B cell (primary cell): ENCODE measurements around the gene ADIG. TPM values are rescaled to one million over a fixed set of nuclear protein-coding genes. Genes with fewer than 3 reads are reported as not detected.

Experiments
- ATAC-seq: fragments of 200-7000 bp; cut with Tn5 transposase; one replicate; pipeline ENCODE4 v1.10.0; 2021; ENCODE audit warnings: low read depth, mild to moderate bottlenecking, moderate number of reproducible peaks, moderate library complexity
- CTCF ChIA-PET: fragments of 350-600 bp; sonication (Branson Sonifier 250); formaldehyde crosslinking; loops from one replicate; lab custom pipeline; 2021; ENCODE audit warnings: antibody characterized with exemption, inconsistent platforms; lab: Charles Lee
- POLR2A ChIA-PET: fragments of 350-600 bp; sonication (Branson Sonifier 250); formaldehyde crosslinking; loops from one replicate; lab custom pipeline; 2021; ENCODE audit warnings: antibody characterized with exemption; lab: Charles Lee
- DNase-seq: peaks from one replicate; pipeline ENCODE4 v3.0.0; 2013
- H2AFZ ChIP-seq: 2 replicates; pipeline ENCODE4 v1.6.1; 2012; ENCODE audit warnings: mild to moderate bottlenecking, low read depth, low read length; ENCODE audit not compliant: insufficient read depth, poor library complexity, severe bottlenecking
- H3K27ac ChIP-seq, 2 donors: 1 replicate in 1 of 2; 2 replicates in 1 of 2; pipeline ENCODE4 v1.5.1; 2012 to 2013; ENCODE audit warnings: low read length in 2 of 2, mild to moderate bottlenecking in 2 of 2, moderate library complexity in 1 of 2
- H3K27me3 ChIP-seq, 4 experiments: fragments of 200-600 bp in 1 of 4; sonication (generic) in 1 of 4; replicated peaks in 1 of 4; 1 replicate in 2 of 4; 2 replicates in 2 of 4; pipeline versions ENCODE4 v1.6.1 to v1.7.0; 2013 to 2016; ENCODE audit warnings: low read length in 3 of 4, mild to moderate bottlenecking in 2 of 4, mixed read lengths in 1 of 4, moderate library complexity in 1 of 4; ENCODE audit not compliant: insufficient read depth in 4 of 4, control insufficient read depth in 3 of 4; ENCODE audit errors: control extremely low read depth in 1 of 4
- H3K36me3 ChIP-seq, 2 experiments: replicated peaks in 1 of 2; 1 replicate in 1 of 2; 2 replicates in 1 of 2; pipeline versions ENCODE4 v1.6.1 to v1.7.1; 2013; ENCODE audit warnings: low read length in 1 of 2; ENCODE audit not compliant: insufficient read depth in 2 of 2, control insufficient read depth in 1 of 2; ENCODE audit errors: control extremely low read depth in 1 of 2, extremely low read depth in 1 of 2
- H3K4me1 ChIP-seq, 2 donors: fragments of 200-600 bp in 1 of 2; sonication (generic) in 1 of 2; 1 replicate in 1 of 2; 2 replicates in 1 of 2; pipeline versions ENCODE4 v1.5.1 to v1.6.1; 2013 to 2017; ENCODE audit warnings: low read length in 2 of 2; ENCODE audit not compliant: control insufficient read depth in 2 of 2, insufficient read depth in 2 of 2
- H3K4me2 ChIP-seq: replicated peaks from 2 replicates; pipeline ENCODE3; 2012; ENCODE audit warnings: mild to moderate bottlenecking, low read depth, low read length; ENCODE audit not compliant: poor library complexity, severe bottlenecking
- H3K4me3 ChIP-seq, 5 experiments: fragments of 200-600 bp in 1 of 5; sonication (generic) in 1 of 5; 1 replicate in 3 of 5; 2 replicates in 2 of 5; pipeline versions ENCODE4 v1.5.1 to v1.7.0; 2011 to 2016; ENCODE audit warnings: low read length in 4 of 5, mild to moderate bottlenecking in 4 of 5, low read depth in 2 of 5, control low read depth in 1 of 5, moderate library complexity in 1 of 5; ENCODE audit not compliant: insufficient read depth in 1 of 5; ENCODE audit errors: control extremely low read depth in 1 of 5, extremely low read depth in 1 of 5
- H3K79me2 ChIP-seq: fragments of 200-600 bp; sonication (generic); one replicate; pipeline ENCODE4 v1.6.0; 2016; ENCODE audit warnings: low read length; ENCODE audit not compliant: control insufficient read depth, insufficient read depth
- H3K9ac ChIP-seq: fragments of 200-600 bp; sonication (generic); 2 replicates; pipeline ENCODE4 v1.6.1; 2017; ENCODE audit warnings: mild to moderate bottlenecking, low read length, moderate library complexity
- H3K9me3 ChIP-seq, 3 donors: one replicate each; pipeline versions ENCODE4 v1.6.1 to v1.7.1; 2013; ENCODE audit warnings: low read length in 2 of 3; ENCODE audit not compliant: control insufficient read depth in 2 of 3, insufficient read depth in 1 of 3; ENCODE audit errors: control extremely low read depth in 1 of 3
- H4K20me1 ChIP-seq: 2 replicates; pipeline ENCODE4 v1.6.0; 2012; ENCODE audit warnings: mild to moderate bottlenecking, low read length; ENCODE audit not compliant: insufficient read depth, control insufficient read depth, poor library complexity, severe bottlenecking
- H3K27ac Mint-ChIP-seq: one replicate; pipeline ENCODE4 v1.8.0; 2021; ENCODE audit warnings: mixed read lengths
- H3K27me3 Mint-ChIP-seq: one replicate; pipeline ENCODE4 v1.8.0; 2021; ENCODE audit warnings: mixed read lengths
- H3K4me1 Mint-ChIP-seq: one replicate; pipeline ENCODE4 v1.8.0; 2021; ENCODE audit warnings: mixed read lengths
- H3K4me3 Mint-ChIP-seq: one replicate; pipeline ENCODE4 v1.8.0; 2021; ENCODE audit warnings: mixed read lengths
- H3K9me3 Mint-ChIP-seq: one replicate; pipeline ENCODE4 v1.8.0; 2022; ENCODE audit warnings: mixed read lengths; ENCODE audit not compliant: insufficient read depth
- CTCF ChIP-seq: fragments of 200-600 bp; IDR thresholded peaks from one replicate; pipeline ENCODE4 v1.8.0; 2022; ENCODE audit warnings: antibody characterized with exemption, mild to moderate bottlenecking
- EZH2 ChIP-seq: IDR thresholded peaks from 2 replicates; pipeline ENCODE4 v1.6.1; 2012; ENCODE audit warnings: borderline replicate concordance, low read depth, mild to moderate bottlenecking, moderate library complexity, low read length; ENCODE audit not compliant: insufficient read depth, poor library complexity, severe bottlenecking
- WGBS: methylation state at CpG from one replicate; pipeline ENCODE4 v1.1.5; 2013; ENCODE audit warnings: missing lambda C conversion rate; ENCODE audit not compliant: insufficient coverage; 5-methylcytosine and 5-hydroxymethylcytosine counted together
- intact Hi-C: fragments of 100-400 bp; cut with micrococcal nuclease; formaldehyde crosslinking; loops from one replicate; pipeline ENCODE4 v1.10.0; 2022
- polyA plus RNA-seq: library from polyadenylated mRNA; depleted of rRNA; stranded (reverse); fragments of >200 nt; gene quantifications from 2 replicates; pipeline ENCODE4 v1.2.3, GENCODE V29; 2012
- total RNA-seq, 2 donors: library from RNA; stranded (reverse); fragments of 120-200 nt in 1 of 2; gene quantifications; 1 replicate in 1 of 2; 2 replicates in 1 of 2; pipeline versions ENCODE4 v1.2.3 to v1.2.4, GENCODE V29; 2013 to 2022

ADIG gene
- total and polyA plus RNA-seq, 2 donors (not counting 1 experiment from before 2014, with no cell fraction given) = not detected

GRCh38 chr20:38583306-38583705 lies 2.3 kb downstream of the ADIG start:
- Histone ChIP-seq H3K79me2 (no peaks in the 10 kb centered on the region), H3K27ac (no peak overlapping the region), H3K27me3 (peaks cover 0 to 8% (median 1%) of the 10 kb centered on the region in 4 experiments), H4K20me1 (no peaks in the 10 kb centered on the region), H3K9me3 (no peaks in the 10 kb centered on the region), H3K36me3 (no peaks in the 10 kb centered on the region), H2AFZ (no peak overlapping the region), H3K9ac (no peak overlapping the region), H3K4me1 (no peaks in the 10 kb centered on the region), H3K4me3 (no peak overlapping the region), H3K4me2 (no peak overlapping the region)
- H3K27me3 Mint-ChIP-seq = peaks cover 13% of the 10 kb centered on the region
- ChIA-PET CTCF (no interaction called here), POLR2A (no interaction called here)
- ATAC-seq (no peak), DNase-seq (no peak)
- H3K4me1 Mint-ChIP-seq = no peaks in the 10 kb centered on the region
- TF ChIP-seq CTCF = no peak
- no peak for TF ChIP-seq EZH2
- H3K4me3 Mint-ChIP-seq = no peak overlapping the region
- H3K27ac Mint-ChIP-seq = no peak overlapping the region
- WGBS = 74% methylated on average over 3 of the region's 4 CpGs
- intact Hi-C loops = no loop called here
- H3K9me3 Mint-ChIP-seq = no peaks in the 10 kb centered on the region

DNA sequence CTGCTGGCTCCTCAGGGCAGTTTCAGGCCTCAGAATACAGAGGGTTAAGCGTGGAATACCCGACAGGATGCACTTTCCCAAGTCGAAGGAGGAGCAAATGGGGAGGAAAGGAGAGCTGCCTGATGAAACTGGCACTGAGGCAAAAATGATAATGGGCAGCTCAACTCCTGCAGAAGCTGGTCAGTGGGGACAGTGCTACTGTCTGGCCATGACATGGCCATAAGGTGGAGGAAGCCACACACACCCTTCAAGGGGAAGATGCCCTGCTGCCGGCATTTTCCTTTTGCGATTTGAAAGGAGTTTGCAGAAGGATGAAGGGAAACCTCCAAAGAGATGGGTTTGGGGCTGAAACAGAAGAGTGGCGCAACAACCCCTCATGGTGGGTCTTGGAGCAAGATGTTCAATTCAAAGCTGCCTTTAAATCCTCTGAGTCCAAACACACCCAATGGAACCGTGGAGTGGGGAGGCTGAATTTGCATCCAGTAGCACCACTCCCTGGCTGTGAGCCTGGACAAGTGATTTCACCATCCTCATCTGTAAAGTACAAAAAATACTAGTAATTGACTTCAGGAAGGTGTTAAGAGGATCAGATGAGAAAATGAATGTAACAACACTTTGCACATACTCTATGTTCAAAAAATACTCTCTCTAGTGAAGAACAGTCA lies 3.2 kb downstream of the ADIG start:
- Histone ChIP-seq H3K4me2 (no peak overlapping the region), H3K79me2 (no peaks in the 10 kb centered on the region), H2AFZ (no peak overlapping the region), H3K4me1 (no peaks in the 10 kb centered on the region), H3K27me3 (peaks cover 0 to 8% (median 1%) of the 10 kb centered on the region in 4 experiments), H3K4me3 (no peak overlapping the region), H3K36me3 (no peaks in the 10 kb centered on the region), H3K9me3 (no peaks in the 10 kb centered on the region), H3K9ac (no peak overlapping the region), H3K27ac (no peak overlapping the region), H4K20me1 (no peaks in the 10 kb centered on the region)
- H3K4me3 Mint-ChIP-seq = no peak overlapping the region
- 56% methylated on average over 5 of the region's 7 CpGs for WGBS
- CTCF ChIA-PET = no interaction called here
- intact Hi-C loops = no loop called here
- ATAC-seq (no peak), DNase-seq (no peak)
- TF ChIP-seq CTCF (no peak), EZH2 (no peak)
- no peak overlapping the region for H3K27ac Mint-ChIP-seq
- H3K4me1 Mint-ChIP-seq = no peaks in the 10 kb centered on the region
- peaks cover 13% of the 10 kb centered on the region for H3K27me3 Mint-ChIP-seq
- POLR2A ChIA-PET = interaction anchor here (0.7 kb wide), 1 partner anchor 593 kb away, joined by 4 read pairs; no protein-coding TSS in a partner anchor
- no peaks in the 10 kb centered on the region for H3K9me3 Mint-ChIP-seq
